Measurements from ENCODE around the gene PAX5. TPM values are rescaled to one million over a fixed set of nuclear protein-coding genes. Genes with fewer than 3 reads are reported as not detected.

The PAX5 gene
- polyA plus RNA-seq, 2 of the 4 experiments (the other 2 are of a cell fraction): not detected

GRCh38 chr9:36960575-36960955 lies 73.5 kb downstream of the PAX5 start (continued):
- TF ChIP-seq SREBF2 (IDR thresholded peaks at IDR 0.05) (no peak), PBX3 (IDR thresholded peaks at IDR 0.05) (no peak), MAZ (IDR thresholded peaks at IDR 0.05; ENCODE audit: borderline replicate concordance, low read depth, low read length) (no peak), POLR2A (IDR thresholded peaks at IDR 0.05; ENCODE audit: low read length) (no peak), PHF8 (IDR thresholded peaks at IDR 0.05; ENCODE audit: borderline replicate concordance, low read depth) (no peak)

GRCh38 chr9:36959681-36960574 lies 74.1 kb downstream of the PAX5 start:
- ATAC-seq (no peak), FAIRE-seq (no peak), DNase-seq (ENCODE audit: low read depth in 1 of 2, low spot score in 1 of 2) (no peak)
- Histone ChIP-seq H3K4me2 (no peak overlapping the region), H3K4me1 (no peaks in the 10 kb centered on the region), H3K27ac (no peak overlapping the region), H3K9me3 (no peaks in the 10 kb centered on the region), H3K4me3 (no peak overlapping the region)
- ChIA-PET POLR2A (no interaction called here), CTCF (interaction anchor here (1.0 to 2.2 kb wide), 6 partner anchors 10 to 87 kb away, joined by 4 to 12 read pairs (median 4); no protein-coding TSS in a partner anchor)
- 79% methylated on average over 12 of the region's 12 CpGs for WGBS (ENCODE audit: missing lambda C conversion rate)
- TF ChIP-seq ZFP36 (IDR thresholded peaks at IDR 0.05; ENCODE audit: borderline replicate concordance, partially characterized antibody): no peak
- no peak for TF ChIP-seq USF2 (IDR thresholded peaks at IDR 0.05)
- TF ChIP-seq HMGXB4 (CRISPR knock-in tag; IDR thresholded peaks at IDR 0.05; ENCODE audit: borderline replicate concordance): no peak
- TF ChIP-seq GATA3 (IDR thresholded peaks at IDR 0.05; ENCODE audit: borderline replicate concordance): no peak
- no peak for TF ChIP-seq TFCP2L1 (CRISPR knock-in tag; IDR thresholded peaks at IDR 0.05)
- no peak for TF ChIP-seq RAD21 (conservative IDR thresholded peaks at IDR 0.05 in 1 of 2, IDR thresholded peaks at IDR 0.05 in 1 of 2)
- no peak for TF ChIP-seq FOSB (CRISPR knock-in tag; IDR thresholded peaks at IDR 0.05)
- no peak for TF ChIP-seq NPAS2 (CRISPR knock-in tag; IDR thresholded peaks at IDR 0.05; ENCODE audit: borderline replicate concordance)
- no peak for TF ChIP-seq HES2 (IDR thresholded peaks at IDR 0.05)
- no peak for TF ChIP-seq ATOH8 (CRISPR knock-in tag; IDR thresholded peaks at IDR 0.05; ENCODE audit: low read depth)
- no peak for TF ChIP-seq HOXB13 (CRISPR knock-in tag; IDR thresholded peaks at IDR 0.05; ENCODE audit: low read depth)
- no peak for TF ChIP-seq MYC (IDR thresholded peaks at IDR 0.05; ENCODE audit: borderline replicate concordance, low read length)

GRCh38 chr9:36956908-36957307 lies 77.2 kb downstream of the PAX5 start:
- no peak overlapping the region for H3K27ac ChIP-seq
- FAIRE-seq (no peak), DNase-seq (ENCODE audit: low read depth in 1 of 2, low spot score in 1 of 2) (no peak), ATAC-seq (peak; percentile 30 to 47; a peak in 1 of 6 replicates)
- CTCF ChIA-PET: interaction anchor here (0.7 to 2.6 kb wide), 10 partner anchors 15 to 96 kb away, joined by 3 to 9 read pairs (median 4); no protein-coding TSS in a partner anchor
- no peaks in the 10 kb centered on the region for H3K4me1 ChIP-seq
- no peak overlapping the region for H3K4me3 ChIP-seq
- H3K4me2 ChIP-seq: no peak overlapping the region
- 75% methylated on average over 9 of the region's 9 CpGs for WGBS (ENCODE audit: missing lambda C conversion rate)
- POLR2A ChIA-PET: no interaction called here
- H3K9me3 ChIP-seq: no peaks in the 10 kb centered on the region
- TF ChIP-seq HOXA7 (CRISPR knock-in tag; IDR thresholded peaks at IDR 0.05) (no peak), EP300 (IDR thresholded peaks at IDR 0.05) (no peak), KDM5A (IDR thresholded peaks at IDR 0.05) (no peak), CEBPB (IDR thresholded peaks at IDR 0.05) (no peak), RNF2 (IDR thresholded peaks at IDR 0.05; ENCODE audit: borderline replicate concordance, low read depth) (no peak), SREBF2 (IDR thresholded peaks at IDR 0.05) (no peak), REST (IDR thresholded peaks at IDR 0.05) (no peak), ZNF302 (CRISPR knock-in tag; IDR thresholded peaks at IDR 0.05) (no peak), PHF8 (IDR thresholded peaks at IDR 0.05; ENCODE audit: borderline replicate concordance, low read depth) (no peak), HOXB13 (CRISPR knock-in tag; IDR thresholded peaks at IDR 0.05; ENCODE audit: low read depth) (no peak)

All from A549 (cell line).